OCI-M1 (cell line): ENCODE results near the gene MORN3.
"Not testable (repeated sequence)": the region's sequence is repeated elsewhere in the genome, so short reads cannot be mapped to it uniquely, and the experiment has no call there.

ENCODE experiments used
- DNase-seq: peaks from one replicate; lab custom pipeline; 2025; lab: John Stamatoyannopoulos, UW

The MORN3 gene

DNA sequence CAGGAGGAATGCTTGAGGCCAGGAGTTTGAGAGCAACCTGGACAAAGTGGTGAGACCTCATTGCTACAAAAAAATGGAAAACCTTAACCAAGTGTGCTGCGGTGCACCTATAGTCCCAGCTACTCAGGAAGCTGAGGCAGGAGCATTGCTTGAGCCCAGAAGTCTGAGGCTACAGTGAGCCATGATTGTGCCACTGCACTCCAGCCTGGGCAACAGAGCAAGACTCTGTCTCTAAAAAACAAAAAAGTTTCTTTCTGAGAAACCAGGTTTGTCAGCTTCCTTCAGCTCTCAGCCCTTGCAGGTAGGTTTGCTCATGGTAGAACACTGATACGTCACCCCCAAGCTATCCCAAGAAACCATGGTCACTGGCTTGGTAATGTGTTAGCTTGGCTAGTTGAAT, 20.0 kb upstream of the MORN3 start:
- DNase-seq: no peak

DNA sequence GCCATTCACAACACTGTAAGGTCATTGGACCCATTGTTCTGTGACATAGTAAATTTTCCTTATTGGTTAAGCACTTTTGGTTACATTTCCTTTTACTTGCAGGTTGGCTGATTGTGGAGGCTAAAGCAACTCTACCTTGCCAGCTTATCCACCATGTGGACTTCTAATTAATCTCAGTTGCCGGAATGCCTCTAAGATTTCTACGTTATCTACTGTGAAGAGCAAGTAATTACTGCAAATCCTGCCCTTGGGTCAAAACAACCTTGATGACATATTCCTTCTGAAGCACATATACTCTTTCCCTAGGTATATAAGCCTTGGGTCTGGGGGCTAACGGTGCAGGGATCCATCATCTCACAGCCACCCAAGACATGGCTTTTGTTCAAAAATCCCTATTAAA, 19.5 kb upstream of the MORN3 start:
- DNase-seq: no peak

DNA sequence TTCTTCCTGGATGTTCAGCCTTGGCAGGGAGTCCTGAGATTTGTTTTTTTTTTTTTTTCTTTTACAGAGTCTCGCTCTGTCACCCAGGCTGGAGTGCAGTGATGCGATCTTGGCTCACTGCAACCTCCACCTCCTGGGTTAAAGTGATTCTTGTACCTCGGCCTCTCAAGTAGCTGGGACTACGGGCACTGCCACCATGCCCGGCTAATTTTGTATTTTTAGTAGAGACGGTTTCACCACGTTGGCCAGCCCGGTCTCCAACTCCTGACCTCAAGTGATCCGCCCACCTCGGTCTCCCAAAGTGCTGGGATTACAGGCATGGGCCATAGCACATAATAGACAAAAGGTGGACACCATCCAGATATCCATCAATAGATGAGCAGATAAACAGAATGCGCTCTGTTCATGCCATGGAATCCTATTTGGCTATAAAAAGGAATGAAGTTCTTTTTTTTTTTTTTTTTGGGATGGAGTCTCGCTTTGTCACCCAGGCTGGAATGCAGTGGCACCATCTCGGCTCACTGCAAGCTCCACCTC, 10.3 kb upstream of the MORN3 start:
- not testable (repeated sequence) for DNase-seq

GRCh38 chr12:121678716-121679300, 9.4 kb upstream of the MORN3 start:
- DNase-seq: no peak

- DNase-seq: no peak
Measured at GRCh38 chr12:121678305-121678704, 8.9 kb upstream of the MORN3 start.

GRCh38 chr12:121676190-121676589, 6.7 kb upstream of the MORN3 start:
- no peak for DNase-seq

DNA sequence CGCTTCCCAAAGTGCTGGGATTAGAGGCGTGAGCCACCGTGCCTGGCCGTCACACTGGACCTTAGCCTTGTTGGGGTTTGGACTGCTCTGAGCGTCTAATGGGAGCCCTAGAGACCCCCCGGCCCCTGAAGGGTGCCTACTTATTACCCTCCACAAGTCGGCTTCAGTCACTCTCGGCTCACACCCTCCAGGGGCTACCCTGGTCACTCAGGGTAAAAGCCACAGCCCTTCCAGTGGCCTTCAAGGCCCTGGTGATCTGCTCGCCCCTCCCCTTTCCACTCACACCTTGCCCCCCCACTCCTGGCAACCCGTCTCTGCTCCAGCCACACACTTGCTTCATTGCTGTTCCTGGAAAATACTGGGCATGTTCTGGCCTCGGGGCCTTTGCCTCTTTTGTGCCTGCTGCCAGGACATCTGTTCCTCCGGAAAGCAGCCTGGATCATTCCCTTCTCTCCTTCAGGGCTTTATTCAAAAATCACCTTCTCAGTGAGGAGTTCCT, 3.6 kb upstream of the MORN3 start:
- no peak for DNase-seq

- DNase-seq: peak; percentile 57
Measured at GRCh38 chr12:121668750-121669520, 519 bp downstream of the MORN3 start.

DNA sequence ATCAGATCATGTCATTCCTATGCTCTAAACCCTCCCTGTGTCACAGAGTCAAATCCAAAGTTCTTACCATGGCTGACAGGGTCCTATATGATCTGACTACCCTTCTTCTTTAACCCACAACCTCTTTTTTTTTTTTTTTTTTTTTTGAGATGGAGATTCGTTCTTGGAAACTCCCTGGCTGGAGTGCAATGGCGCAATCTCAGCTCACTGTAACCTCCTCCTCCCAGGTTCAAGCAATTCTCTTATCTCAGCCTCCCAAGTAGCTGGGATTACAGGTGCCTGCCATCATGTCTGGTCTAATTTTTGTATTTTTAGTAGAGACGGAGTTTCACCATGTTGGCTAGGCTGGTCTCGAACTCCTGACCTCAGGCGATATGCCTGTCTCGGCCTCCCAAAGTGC, 2.6 kb downstream of the MORN3 start:
- peak; percentile 41 for DNase-seq

DNA sequence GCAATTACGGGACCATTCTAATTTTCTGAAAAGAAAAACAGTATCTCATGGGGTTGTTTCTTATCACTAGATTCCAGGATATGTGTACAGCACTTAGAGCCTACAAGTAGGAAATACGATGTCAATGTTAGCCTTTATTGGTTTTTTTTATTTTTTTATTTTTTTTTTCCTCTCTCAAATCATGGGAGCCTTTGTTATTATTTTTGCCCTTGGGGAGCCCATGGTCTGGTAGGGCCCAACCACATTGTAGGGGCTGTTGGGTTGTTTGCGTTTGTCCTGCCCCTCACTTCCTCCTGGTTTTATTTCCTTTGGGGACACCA, 5.9 kb downstream of the MORN3 start:
- DNase-seq: no peak

GRCh38 chr12:121661353-121662105, 7.9 kb downstream of the MORN3 start:
- DNase-seq: not testable (repeated sequence)

DNA sequence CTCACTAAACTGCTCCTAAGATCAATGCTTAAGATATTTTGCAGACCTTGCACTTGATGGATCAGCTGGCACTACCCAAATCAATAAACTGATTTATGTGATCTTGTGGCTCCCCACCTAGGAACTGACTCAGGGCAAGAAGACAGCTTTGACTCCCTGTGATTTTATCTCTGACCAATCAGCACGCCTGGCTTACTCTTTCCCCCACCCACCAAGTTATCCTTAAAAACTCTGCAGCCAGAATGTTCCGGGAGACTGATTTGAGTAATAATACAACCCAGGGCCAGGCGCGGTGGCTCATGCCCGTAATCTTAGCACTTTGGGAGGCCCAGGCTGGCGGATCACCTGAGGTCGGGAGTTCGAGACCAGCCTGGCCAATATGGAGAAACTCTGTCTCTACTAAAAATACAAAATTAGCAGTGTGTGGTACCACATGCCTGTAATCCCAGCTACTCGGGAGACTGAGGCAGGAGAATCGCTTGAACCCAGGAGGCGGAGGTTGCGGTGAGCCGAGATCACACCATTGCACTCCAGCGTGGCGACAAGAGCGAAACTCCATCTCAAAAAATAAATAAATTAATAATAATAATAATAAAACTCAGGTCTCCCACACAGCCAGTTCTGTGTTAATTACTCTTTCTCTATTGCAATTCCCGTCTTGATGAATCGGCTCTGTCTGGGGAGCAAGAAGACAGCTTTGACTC, 12.0 kb downstream of the MORN3 start:
- DNase-seq: no peak

GRCh38 chr12:121656122-121656521, 13.3 kb downstream of the MORN3 start:
- DNase-seq: no peak

GRCh38 chr12:121653999-121654398, 15.5 kb downstream of the MORN3 start:
- peak; percentile 32 for DNase-seq

DNA sequence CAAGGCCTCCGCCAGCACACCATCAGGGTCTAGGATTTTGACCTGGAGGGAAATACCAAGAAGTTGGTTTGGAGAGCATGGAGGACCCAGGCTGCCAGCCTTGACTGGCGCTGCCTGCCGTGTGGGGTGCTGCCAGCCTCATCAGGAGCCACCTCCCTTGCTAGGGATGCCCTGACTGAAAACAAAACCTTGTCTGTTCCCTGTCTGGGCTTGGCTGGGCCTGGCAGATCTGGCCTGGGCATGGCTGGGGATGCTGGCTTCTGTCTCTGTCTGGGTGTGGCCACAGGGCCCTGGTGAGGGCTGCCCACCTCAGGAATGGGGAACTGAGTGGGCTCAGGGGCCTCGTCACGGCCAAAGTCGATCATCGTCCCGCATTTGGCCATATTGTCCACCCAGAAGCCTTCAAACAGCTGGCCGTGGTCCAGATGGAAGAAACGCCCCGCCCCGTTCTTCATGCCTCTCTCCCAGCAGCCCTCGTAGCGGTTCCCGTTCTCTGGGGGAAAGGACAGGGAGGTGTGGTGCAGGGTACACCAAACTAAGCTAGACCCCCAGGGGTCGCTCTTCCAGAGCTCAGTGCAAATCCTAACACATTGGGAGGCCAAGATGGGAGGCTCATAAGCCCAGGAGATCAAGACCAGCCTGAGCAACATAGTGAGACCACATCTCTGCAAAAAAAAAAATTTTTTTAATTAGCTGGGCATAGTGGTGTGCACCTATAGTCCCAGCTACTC, 16.5 kb downstream of the MORN3 start:
- DNase-seq: no peak

- DNase-seq: no peak
Measured at GRCh38 chr12:121651320-121651719, 18.1 kb downstream of the MORN3 start.

GRCh38 chr12:121649819-121650353, 19.6 kb downstream of the MORN3 start:
- DNase-seq: peak; percentile 97

GRCh38 chr12:121649322-121649721, 20.1 kb downstream of the MORN3 start:
- DNase-seq: no peak

DNA sequence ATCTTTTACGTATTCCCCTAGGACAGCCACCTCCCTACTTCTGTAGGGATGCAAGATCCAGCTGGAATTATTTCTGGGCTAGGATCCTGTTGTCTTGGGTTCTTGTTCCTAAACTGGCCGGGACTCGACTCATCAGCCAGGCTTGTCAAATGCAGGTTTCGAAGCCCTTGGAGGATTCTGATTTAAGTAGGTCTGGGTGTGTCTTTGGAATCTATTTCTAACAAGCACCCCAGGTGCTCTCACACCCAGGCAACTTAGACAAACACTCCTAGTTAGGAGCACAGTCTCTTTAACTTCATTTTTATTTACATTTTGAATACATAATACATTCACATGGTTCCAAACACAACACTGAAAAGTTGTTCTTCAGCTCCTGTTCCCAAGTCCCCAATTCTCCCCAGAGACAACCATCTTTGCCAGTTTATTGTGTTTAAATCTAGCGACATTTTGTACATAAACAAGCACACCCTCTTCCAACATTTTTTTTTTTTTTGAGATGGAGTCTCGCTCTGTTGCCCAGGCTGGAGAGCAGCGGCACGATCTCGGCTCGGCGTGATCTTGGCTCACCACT, 20.9 kb downstream of the MORN3 start:
- no peak for DNase-seq

DNA sequence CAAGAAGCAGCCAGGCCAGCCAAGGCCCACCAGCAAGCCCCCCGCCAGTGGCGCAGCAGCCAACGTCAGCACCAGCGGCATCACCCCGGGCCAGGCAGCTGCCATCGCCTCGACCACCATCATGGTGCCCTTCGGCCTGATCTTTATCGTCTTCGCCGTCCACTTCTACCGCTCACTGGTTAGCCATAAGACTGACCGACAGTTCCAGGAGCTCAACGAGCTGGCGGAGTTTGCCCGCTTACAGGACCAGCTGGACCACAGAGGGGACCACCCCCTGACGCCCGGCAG, 28.2 kb downstream of the MORN3 start:
- no peak for DNase-seq
